ENCODE results near the gene GPR101. TPM values are rescaled to one million over a fixed set of nuclear protein-coding genes. Genes with fewer than 3 reads are reported as not detected.
"Not testable (repeated sequence)": the region's sequence is repeated elsewhere in the genome, so short reads cannot be mapped to it uniquely, and the experiment has no call there.

The GPR101 gene
- total RNA-seq, 3 donors from 2014 or later: not detected

DNA sequence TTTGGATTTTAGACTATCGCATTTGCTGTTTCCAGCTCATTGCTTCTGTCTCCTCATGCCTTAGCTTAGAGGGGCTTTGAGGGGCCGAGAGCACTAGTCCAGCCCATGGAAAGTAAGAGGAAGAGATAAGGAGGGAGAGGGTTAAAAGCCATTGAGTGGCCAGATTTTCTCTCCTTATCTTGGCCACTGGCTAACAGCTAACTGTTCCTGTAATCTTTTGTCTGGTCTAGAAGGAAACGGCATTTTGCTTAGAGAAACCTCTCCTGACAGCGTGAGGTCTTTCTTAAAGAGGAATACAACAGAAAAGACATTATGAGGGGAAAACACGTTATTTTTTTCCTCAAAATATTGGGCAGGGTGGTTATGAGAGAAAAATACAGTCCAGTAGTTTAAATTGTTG is 7.9 kb downstream of the GPR101 start:
- intact Hi-C loops (cut with DNase I; ENCODE audit: low total_unique reads): no loop called here
- no peaks in the 10 kb centered on the region for H3K9me3 ChIP-seq
- no peak for DNase-seq (ENCODE audit: low spot score in 2 of 2)
- H3K4me3 ChIP-seq: no peak overlapping the region
- H3K27ac ChIP-seq: no peak overlapping the region
- peaks cover 0 to 41% of the 10 kb centered on the region in 2 donors for H3K27me3 ChIP-seq
- TF ChIP-seq, protein P1, sequence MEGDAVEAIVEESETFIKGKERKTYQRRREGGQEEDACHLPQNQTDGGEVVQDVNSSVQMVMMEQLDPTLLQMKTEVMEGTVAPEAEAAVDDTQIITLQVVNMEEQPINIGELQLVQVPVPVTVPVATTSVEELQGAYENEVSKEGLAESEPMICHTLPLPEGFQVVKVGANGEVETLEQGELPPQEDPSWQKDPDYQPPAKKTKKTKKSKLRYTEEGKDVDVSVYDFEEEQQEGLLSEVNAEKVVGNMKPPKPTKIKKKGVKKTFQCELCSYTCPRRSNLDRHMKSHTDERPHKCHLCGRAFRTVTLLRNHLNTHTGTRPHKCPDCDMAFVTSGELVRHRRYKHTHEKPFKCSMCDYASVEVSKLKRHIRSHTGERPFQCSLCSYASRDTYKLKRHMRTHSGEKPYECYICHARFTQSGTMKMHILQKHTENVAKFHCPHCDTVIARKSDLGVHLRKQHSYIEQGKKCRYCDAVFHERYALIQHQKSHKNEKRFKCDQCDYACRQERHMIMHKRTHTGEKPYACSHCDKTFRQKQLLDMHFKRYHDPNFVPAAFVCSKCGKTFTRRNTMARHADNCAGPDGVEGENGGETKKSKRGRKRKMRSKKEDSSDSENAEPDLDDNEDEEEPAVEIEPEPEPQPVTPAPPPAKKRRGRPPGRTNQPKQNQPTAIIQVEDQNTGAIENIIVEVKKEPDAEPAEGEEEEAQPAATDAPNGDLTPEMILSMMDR (IDR thresholded peaks at IDR 0.05): no peak
- TF ChIP-seq POLR2AphosphoS5 (IDR thresholded peaks at IDR 0.05) (no peak), POLR2A (IDR thresholded peaks at IDR 0.05) (no peak)
- no peaks in the 10 kb centered on the region for H3K36me3 ChIP-seq
- no peaks in the 10 kb centered on the region for H3K4me1 ChIP-seq

DNA sequence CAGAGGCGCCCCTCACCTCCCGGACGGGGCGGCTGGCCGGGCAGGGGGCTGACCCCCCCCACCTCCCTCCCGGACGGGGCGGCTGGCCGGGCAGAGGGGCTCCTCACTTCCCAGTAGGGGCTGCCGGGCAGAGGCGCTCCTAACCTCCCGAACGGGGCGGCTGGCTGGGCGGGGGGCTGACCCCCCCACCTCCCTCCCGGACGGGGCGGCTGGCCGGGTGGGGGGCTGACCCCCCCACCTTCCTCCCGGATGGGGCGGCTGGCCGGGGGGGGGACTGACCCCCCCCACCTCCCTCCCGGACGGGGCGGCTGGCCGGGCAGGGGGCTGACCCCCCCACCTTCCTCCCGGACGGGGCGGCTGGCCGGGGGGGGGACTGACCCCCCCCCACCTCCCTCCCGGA is 33.6 kb downstream of the GPR101 start:
- H3K27ac ChIP-seq; H3K9me3 ChIP-seq; H3K36me3 ChIP-seq; intact Hi-C loops (cut with DNase I; ENCODE audit: low total_unique reads); H3K4me1 ChIP-seq; DNase-seq (ENCODE audit: low spot score in 2 of 2); H3K4me3 ChIP-seq; H3K27me3 ChIP-seq: not testable (repeated sequence)

DNA sequence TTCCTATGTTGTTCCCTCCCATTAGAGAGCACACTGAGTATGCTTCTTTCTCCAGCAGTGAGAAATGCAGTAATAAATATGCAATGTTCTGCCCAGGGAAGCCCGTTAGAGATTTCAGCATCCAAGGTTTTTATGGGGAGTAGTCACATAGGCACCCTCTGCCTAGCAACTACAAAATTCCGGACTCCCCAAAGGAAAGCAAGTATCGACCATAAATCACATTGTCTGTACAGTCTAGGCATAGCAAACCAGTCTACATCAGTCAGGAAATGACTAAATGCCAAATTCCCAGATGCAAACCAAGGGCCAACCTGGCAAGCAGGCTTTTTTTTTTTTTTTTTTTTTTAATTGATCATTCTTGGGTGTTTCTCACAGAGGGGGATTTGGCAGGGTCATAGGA is 34.8 kb downstream of the GPR101 start:
- H3K36me3 ChIP-seq: no peaks in the 10 kb centered on the region
- H3K9me3 ChIP-seq: no peaks in the 10 kb centered on the region
- intact Hi-C loops (cut with DNase I; ENCODE audit: low total_unique reads): no loop called here
- H3K4me1 ChIP-seq: no peaks in the 10 kb centered on the region
- DNase-seq (ENCODE audit: low spot score in 2 of 2): no peak
- no peak overlapping the region for H3K4me3 ChIP-seq
- no peaks in the 10 kb centered on the region for H3K27me3 ChIP-seq
- no peak overlapping the region for H3K27ac ChIP-seq
- TF ChIP-seq, protein P1 (IDR thresholded peaks at IDR 0.05): no peak
- TF ChIP-seq POLR2A (IDR thresholded peaks at IDR 0.05) (no peak), POLR2AphosphoS5 (IDR thresholded peaks at IDR 0.05) (no peak)

Other genes starting within 250 kb of the GPR101 start
- gene RBMX, start 153.3 kb downstream of the GPR101 start, total RNA-seq: 100 to 1,000 TPM; 255 to 331 (median 264) TPM

Data from breast epithelium (tissue), 4 donors.